HepG2 (cell line): Measurements from ENCODE around the gene RPL35A. TPM values are rescaled to one million over a fixed set of nuclear protein-coding genes. Genes with fewer than 3 reads are reported as not detected.

ENCODE experiments used
- ARNT ChIP-seq: fragments of 450-650 bp; IDR thresholded peaks from 2 replicates; pipeline ENCODE4 v1.6.1; 2017
- BCL6 ChIP-seq: IDR thresholded peaks from 2 replicates; pipeline ENCODE4 v1.6.1; 2016; ENCODE audit warnings: missing genetic modification reagents, missing compliant biosample characterization
- ETS1 ChIP-seq: sonication (generic); formaldehyde crosslinking; IDR thresholded peaks from 2 replicates; pipeline ENCODE4 v1.4.0; 2020; ENCODE audit warnings: missing genetic modification reagents
- JUNB ChIP-seq: sonication (generic); formaldehyde crosslinking; IDR thresholded peaks from 2 replicates; pipeline ENCODE4 v1.8.0; 2022; ENCODE audit warnings: missing genetic modification reagents, mild to moderate bottlenecking, borderline replicate concordance
- MAFF ChIP-seq: IDR thresholded peaks from 2 replicates; pipeline ENCODE4 v1.6.1; 2011; ENCODE audit warnings: low read depth, low read length, improper control_type of control experiment
- MXI1 ChIP-seq: IDR thresholded peaks from 3 replicates; pipeline ENCODE4 v1.6.1; 2012; ENCODE audit warnings: low read depth, low read length, inconsistent platforms, borderline replicate concordance
- NFRKB ChIP-seq: fragments of 450-650 bp; IDR thresholded peaks from 2 replicates; pipeline ENCODE4 v1.6.1; 2017
- TRIM24 ChIP-seq: sonication (generic); formaldehyde crosslinking; IDR thresholded peaks from 2 replicates; pipeline ENCODE4 v1.8.0; 2022; ENCODE audit warnings: mild to moderate bottlenecking, missing genetic modification reagents
- ZBTB33 ChIP-seq: sonication (generic); formaldehyde crosslinking; IDR thresholded peaks from 2 replicates; pipeline ENCODE4 v1.4.0; 2020; ENCODE audit warnings: missing genetic modification reagents
- ZNF205 ChIP-seq: IDR thresholded peaks from 2 replicates; pipeline ENCODE4 v1.6.1; 2018; ENCODE audit warnings: missing biosample characterization, missing genetic modification reagents
- ZNF431 ChIP-seq: sonication (generic); formaldehyde crosslinking; IDR thresholded peaks from 2 replicates; pipeline ENCODE4 v1.9.0; 2022; ENCODE audit warnings: missing genetic modification reagents, low read depth, mild to moderate bottlenecking, borderline replicate concordance
- ZNF432 ChIP-seq: sonication (generic); formaldehyde crosslinking; IDR thresholded peaks from 2 replicates; pipeline ENCODE4 v1.5.0; 2020; ENCODE audit warnings: missing genetic modification reagents, mild to moderate bottlenecking, borderline replicate concordance
- ZNF501 ChIP-seq: sonication (generic); formaldehyde crosslinking; IDR thresholded peaks from 2 replicates; pipeline ENCODE4 v1.5.1; 2020; ENCODE audit warnings: mild to moderate bottlenecking, moderate library complexity, missing genetic modification reagents
- ZNF597 ChIP-seq: sonication (generic); formaldehyde crosslinking; IDR thresholded peaks from 2 replicates; pipeline ENCODE4 v1.5.0; 2020; ENCODE audit warnings: missing genetic modification reagents
- ZNF598 ChIP-seq: sonication (generic); formaldehyde crosslinking; IDR thresholded peaks from 2 replicates; pipeline ENCODE4 v1.5.1; 2020; ENCODE audit warnings: mild to moderate bottlenecking, missing genetic modification reagents, borderline replicate concordance
- ZNF792 ChIP-seq: IDR thresholded peaks from 2 replicates; pipeline ENCODE4 v1.6.1; 2016
- ZSCAN9 ChIP-seq: IDR thresholded peaks from 2 replicates; pipeline ENCODE4 v1.6.1; 2016; ENCODE audit warnings: borderline replicate concordance
- ZZZ3 ChIP-seq: sonication (generic); formaldehyde crosslinking; IDR thresholded peaks from 2 replicates; pipeline ENCODE4 v1.4.0; 2020; ENCODE audit warnings: missing genetic modification reagents, mild to moderate bottlenecking, borderline replicate concordance
- polyA plus RNA-seq, 8 experiments: library from polyadenylated mRNA; depleted of rRNA in 3 of 8; stranded (reverse) in 7 of 8; unstranded in 1 of 8; fragments of >200 nt; fragmentation: Illumina TruSeq in 4 of 8; extraction: Trizol in 4 of 8; gene quantifications; 2 replicates each; pipeline versions ENCODE4 v1.2.1 to v1.2.3, GENCODE V29; 2011 to 2016; ENCODE audit warnings: low read depth in 4 of 8, missing spikeins in 1 of 8, mixed read lengths in 1 of 8; ENCODE audit not compliant: insufficient read depth in 1 of 8
- total RNA-seq, 5 experiments: library from RNA; depleted of rRNA; stranded (reverse); fragments of >200 nt; fragmentation: Illumina TruSeq; extraction: Trizol; gene quantifications; 2 replicates each; pipeline ENCODE4 v1.2.3, GENCODE V29; 2016; ENCODE audit warnings: low read depth in 1 of 5
- TF ChIP-seq, protein P1 (sequence below), 2 experiments: sonication (generic) in 1 of 2; formaldehyde crosslinking in 1 of 2; IDR thresholded peaks; 2 replicates each; pipeline versions ENCODE4 v1.4.0 to v1.6.1; 2018 to 2020; ENCODE audit warnings: missing genetic modification reagents in 2 of 2, borderline replicate concordance in 1 of 2, low read depth in 1 of 2, mild to moderate bottlenecking in 1 of 2, missing biosample characterization in 1 of 2
- TF ChIP-seq, protein P2 (sequence below): IDR thresholded peaks from 2 replicates; pipeline ENCODE4 v1.6.1; 2016; ENCODE audit warnings: missing compliant biosample characterization, missing genetic modification reagents, borderline replicate concordance
- TF ChIP-seq, protein P3 (sequence below): sonication (generic); formaldehyde crosslinking; IDR thresholded peaks from 2 replicates; pipeline ENCODE4 v1.4.0; 2020; ENCODE audit warnings: mild to moderate bottlenecking, missing genetic modification reagents

The RPL35A gene
- total and polyA plus RNA-seq, 2 of the 13 experiments (the other 11 are each of a cell fraction or from before 2014, with no cell fraction given), result 1,001 to 1,582 TPM

DNA sequence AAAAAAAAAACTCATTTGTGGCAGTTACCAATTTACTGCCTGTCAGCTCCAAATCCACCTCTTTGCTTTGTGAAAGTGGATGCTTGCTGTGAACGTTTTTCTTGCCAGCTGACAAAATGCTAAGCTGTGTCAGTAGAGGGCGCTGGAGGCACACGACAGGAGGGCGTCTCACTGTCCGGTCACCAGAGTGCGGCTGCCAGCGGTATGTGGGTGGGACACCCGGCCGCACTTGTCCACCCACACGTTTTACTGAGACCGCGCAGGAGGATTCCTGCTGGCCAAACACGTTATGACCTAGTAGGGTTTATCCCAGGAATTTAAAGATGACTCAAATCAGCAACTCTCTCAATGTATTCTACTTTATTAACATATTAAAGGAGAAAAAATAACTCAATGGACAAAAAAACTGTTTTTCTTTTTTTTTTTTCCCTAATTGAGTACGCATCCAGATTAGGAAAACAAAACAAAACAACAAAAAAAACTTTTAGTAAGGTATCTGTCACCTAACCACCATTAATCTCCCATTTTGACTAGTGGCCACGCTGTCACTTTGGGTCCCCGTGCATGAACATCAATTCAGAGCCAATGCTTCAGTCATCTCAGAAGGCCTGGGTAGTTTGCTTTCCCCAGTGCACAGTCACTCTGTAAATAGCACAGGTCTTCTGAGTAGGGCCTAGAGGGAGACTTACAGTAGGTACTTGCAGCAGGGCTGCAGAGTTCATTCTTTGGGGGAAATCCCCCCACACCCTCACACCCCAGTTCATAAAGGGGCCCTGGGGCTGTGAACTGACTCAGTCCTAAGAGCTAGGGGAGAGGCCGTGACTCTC is 43.8 kb upstream of the RPL35A start (continued):
- no peak for TF ChIP-seq ZNF597 (CRISPR knock-in tag)
- no peak for TF ChIP-seq ZSCAN9
- TF ChIP-seq ZNF792 (CRISPR knock-in tag), result no peak
- no peak for TF ChIP-seq BCL6 (CRISPR knock-in tag)
- TF ChIP-seq ZNF501, result no peak
- no peak for TF ChIP-seq ZZZ3 (CRISPR knock-in tag)
- TF ChIP-seq NFRKB, result no peak
- no peak for TF ChIP-seq MXI1
- TF ChIP-seq ARNT, result no peak
- TF ChIP-seq JUNB, result no peak
- TF ChIP-seq, protein P1, sequence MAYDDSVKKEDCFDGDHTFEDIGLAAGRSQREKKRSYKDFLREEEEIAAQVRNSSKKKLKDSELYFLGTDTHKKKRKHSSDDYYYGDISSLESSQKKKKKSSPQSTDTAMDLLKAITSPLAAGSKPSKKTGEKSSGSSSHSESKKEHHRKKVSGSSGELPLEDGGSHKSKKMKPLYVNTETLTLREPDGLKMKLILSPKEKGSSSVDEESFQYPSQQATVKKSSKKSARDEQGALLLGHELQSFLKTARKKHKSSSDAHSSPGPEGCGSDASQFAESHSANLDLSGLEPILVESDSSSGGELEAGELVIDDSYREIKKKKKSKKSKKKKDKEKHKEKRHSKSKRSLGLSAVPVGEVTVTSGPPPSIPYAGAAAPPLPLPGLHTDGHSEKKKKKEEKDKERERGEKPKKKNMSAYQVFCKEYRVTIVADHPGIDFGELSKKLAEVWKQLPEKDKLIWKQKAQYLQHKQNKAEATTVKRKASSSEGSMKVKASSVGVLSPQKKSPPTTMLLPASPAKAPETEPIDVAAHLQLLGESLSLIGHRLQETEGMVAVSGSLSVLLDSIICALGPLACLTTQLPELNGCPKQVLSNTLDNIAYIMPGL (CRISPR knock-in tag; IDR thresholded peaks at IDR 0.05; ENCODE audit: borderline replicate concordance in 1 of 2, low read depth in 1 of 2), result peak in 1 of 2 experiments; percentile 45; a peak in 1 of 4 replicates
- no peak for TF ChIP-seq TRIM24 (CRISPR knock-in tag)
- TF ChIP-seq ZBTB33, result no peak
- no peak for TF ChIP-seq ZNF431 (CRISPR knock-in tag)
- TF ChIP-seq ETS1, result no peak
- TF ChIP-seq, protein P2, sequence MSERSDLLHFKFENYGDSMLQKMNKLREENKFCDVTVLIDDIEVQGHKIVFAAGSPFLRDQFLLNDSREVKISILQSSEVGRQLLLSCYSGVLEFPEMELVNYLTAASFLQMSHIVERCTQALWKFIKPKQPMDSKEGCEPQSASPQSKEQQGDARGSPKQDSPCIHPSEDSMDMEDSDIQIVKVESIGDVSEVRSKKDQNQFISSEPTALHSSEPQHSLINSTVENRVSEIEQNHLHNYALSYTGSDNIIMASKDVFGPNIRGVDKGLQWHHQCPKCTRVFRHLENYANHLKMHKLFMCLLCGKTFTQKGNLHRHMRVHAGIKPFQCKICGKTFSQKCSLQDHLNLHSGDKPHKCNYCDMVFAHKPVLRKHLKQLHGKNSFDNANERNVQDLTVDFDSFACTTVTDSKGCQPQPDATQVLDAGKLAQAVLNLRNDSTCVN (CRISPR knock-in tag), result no peak
- no peak for TF ChIP-seq ZNF432 (CRISPR knock-in tag)
- no peak for TF ChIP-seq ZNF205 (CRISPR knock-in tag)
- TF ChIP-seq MAFF, result peak; percentile 59; the same call in 1 of the 2 replicates
- TF ChIP-seq, protein P3, sequence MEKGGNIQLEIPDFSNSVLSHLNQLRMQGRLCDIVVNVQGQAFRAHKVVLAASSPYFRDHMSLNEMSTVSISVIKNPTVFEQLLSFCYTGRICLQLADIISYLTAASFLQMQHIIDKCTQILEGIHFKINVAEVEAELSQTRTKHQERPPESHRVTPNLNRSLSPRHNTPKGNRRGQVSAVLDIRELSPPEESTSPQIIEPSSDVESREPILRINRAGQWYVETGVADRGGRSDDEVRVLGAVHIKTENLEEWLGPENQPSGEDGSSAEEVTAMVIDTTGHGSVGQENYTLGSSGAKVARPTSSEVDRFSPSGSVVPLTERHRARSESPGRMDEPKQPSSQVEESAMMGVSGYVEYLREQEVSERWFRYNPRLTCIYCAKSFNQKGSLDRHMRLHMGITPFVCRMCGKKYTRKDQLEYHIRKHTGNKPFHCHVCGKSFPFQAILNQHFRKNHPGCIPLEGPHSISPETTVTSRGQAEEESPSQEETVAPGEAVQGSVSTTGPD (CRISPR knock-in tag), result no peak
- TF ChIP-seq ZNF598, result no peak
